ENCODE measurements around the gene ZNF525. TPM values are rescaled to one million over a fixed set of nuclear protein-coding genes. Genes with fewer than 3 reads are reported as not detected.
A peak's percentile ranks its signal among the peaks of the same experiment; 100 is the strongest.
"Not testable (repeated sequence)": the region's sequence is repeated elsewhere in the genome, so short reads cannot be mapped to it uniquely, and the experiment has no call there.

Gene ZNF525
- total and polyA plus RNA-seq, 7 donors = 0.18 to 2.1 (median 1.3) TPM

DNA sequence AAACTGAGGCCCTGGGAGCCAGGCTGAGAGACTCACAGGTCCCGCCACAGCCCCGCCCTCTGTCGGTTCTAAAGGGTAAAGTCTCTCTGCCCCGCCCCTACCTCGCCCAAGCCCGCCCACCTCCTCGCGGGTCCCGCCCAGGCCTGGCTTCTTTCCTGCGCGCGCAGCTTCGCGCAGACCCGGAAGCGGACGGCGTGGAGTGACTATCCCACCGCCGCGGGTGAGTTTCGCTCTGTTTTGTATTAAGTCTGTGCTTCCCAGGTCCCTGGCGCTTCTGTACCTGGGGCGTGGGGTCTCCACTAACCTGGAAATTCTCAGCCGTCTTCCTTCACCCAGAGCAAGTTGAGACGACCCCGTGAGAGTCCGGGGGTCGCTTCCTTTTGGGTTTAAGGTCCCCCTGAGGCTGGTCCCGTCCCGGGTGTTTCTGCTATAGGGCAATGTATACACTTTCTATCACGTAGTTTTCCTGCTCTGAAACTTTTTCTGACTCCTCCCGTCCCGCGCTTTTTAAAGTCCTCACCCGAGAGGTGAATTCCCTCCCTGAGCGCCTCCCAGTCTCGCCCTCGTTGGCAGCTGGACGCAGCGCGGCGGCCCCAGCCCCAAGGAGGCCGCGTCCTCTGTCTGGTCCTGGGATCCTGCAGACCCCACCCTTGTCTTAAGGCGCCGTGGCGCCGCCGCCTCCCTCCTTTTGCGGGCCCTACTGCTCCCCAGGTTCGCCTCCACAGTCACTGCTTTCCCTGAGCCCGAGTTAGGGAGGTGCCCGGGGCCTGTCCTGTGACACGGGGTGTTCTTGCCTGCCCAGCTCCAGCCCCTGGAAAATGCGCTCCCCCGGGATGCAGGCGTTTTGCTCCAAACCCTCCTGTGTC is 29.7 kb downstream of the ZNF525 start, which contains the start of gene ZNF765:
TSS of gene ZNF765 (plus strand) at position 176 of the 866 bp plus-strand sequence. CDS start 2,867 bp downstream, outside the sequence.
- DNase-seq (peak; percentile 94 to 96), ATAC-seq (peak; percentile 100)
- intact Hi-C loops (cut with DNase I) = loop anchor here in 1 of 2 donors (5.0 to 10.0 kb wide), 4 partner anchors 37 to 290 kb away; partner anchors contain the start of genes ZNF160, ZNF665, ZNF761 and ZNF813
- Histone ChIP-seq H3K27me3 (ENCODE audit: insufficient read depth in 3 of 3, low read length in 2 of 3) (no peaks in the 10 kb centered on the region), H3K9me3 (no peaks in the 10 kb centered on the region), H3K4me3 (peak within 1 kb of the TSS; percentile 87), H3K27ac (peak within 1 kb of the TSS; percentile 57), H3K4me1 (peaks cover 5% of the 10 kb centered on the region), H3K36me3 (ENCODE audit: insufficient read depth in 1 of 2, low read depth in 1 of 2) (peaks cover 0 to 26% of the 10 kb centered on the region in 2 donors)
- TF ChIP-seq, protein P1, sequence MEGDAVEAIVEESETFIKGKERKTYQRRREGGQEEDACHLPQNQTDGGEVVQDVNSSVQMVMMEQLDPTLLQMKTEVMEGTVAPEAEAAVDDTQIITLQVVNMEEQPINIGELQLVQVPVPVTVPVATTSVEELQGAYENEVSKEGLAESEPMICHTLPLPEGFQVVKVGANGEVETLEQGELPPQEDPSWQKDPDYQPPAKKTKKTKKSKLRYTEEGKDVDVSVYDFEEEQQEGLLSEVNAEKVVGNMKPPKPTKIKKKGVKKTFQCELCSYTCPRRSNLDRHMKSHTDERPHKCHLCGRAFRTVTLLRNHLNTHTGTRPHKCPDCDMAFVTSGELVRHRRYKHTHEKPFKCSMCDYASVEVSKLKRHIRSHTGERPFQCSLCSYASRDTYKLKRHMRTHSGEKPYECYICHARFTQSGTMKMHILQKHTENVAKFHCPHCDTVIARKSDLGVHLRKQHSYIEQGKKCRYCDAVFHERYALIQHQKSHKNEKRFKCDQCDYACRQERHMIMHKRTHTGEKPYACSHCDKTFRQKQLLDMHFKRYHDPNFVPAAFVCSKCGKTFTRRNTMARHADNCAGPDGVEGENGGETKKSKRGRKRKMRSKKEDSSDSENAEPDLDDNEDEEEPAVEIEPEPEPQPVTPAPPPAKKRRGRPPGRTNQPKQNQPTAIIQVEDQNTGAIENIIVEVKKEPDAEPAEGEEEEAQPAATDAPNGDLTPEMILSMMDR (IDR thresholded peaks at IDR 0.05) = peak; percentile 43
- 0% methylated on average over 54 to 58 of the region's 58 CpGs for WGBS, 3 donors

DNA sequence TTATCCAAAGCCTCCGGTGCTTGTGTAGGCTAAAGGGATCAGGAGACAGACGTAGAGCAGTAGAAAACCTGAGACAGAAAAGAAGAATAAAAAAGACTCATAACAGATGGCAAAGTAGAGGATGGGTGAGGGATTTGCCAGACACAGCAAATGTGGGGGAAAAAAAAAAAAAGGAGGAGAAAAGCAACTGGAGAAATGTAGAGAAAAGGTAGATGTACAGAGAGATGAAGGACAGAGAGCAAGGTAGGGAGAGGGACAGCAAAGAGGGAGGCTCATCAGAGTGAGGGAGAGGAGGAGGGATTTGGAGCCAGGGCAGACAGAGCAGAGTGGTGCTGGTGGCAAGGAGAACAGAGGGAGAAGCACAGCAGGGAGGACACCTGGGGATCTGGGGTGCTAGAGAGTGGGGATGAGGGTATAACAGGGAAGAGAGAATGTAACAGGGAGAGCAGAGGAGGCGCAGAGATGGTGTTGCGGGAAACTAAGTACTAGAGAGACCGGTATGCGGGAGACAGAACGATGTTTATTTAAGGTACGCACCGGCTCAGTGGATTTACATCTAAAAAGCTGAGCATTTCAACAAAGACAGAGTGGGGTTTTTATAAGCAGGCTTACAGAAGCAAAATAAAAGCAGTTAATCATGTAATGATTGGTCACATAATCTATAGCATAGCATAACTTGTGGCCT is 30.5 kb downstream of the ZNF525 start:
- Histone ChIP-seq H3K4me3 (peak overlapping the region; percentile 87), H3K36me3 (ENCODE audit: insufficient read depth in 1 of 2, low read depth in 1 of 2) (peaks cover 0 to 33% of the 10 kb centered on the region in 2 donors)
- H3K9me3 ChIP-seq; DNase-seq; ATAC-seq; H3K27ac ChIP-seq; H3K27me3 ChIP-seq (ENCODE audit: insufficient read depth in 3 of 3, low read length in 2 of 3); H3K4me1 ChIP-seq: not testable (repeated sequence)
- intact Hi-C loops (cut with DNase I) = loop anchor here in 1 of 2 donors (10.0 kb wide), 3 partner anchors 69 to 291 kb away; partner anchors contain the start of genes ZNF160, ZNF665 and ZNF813
- 18 to 19% (median 19%) methylated on average over 9 of the region's 9 CpGs for whole genome bisulfite sequencing, 3 donors

DNA sequence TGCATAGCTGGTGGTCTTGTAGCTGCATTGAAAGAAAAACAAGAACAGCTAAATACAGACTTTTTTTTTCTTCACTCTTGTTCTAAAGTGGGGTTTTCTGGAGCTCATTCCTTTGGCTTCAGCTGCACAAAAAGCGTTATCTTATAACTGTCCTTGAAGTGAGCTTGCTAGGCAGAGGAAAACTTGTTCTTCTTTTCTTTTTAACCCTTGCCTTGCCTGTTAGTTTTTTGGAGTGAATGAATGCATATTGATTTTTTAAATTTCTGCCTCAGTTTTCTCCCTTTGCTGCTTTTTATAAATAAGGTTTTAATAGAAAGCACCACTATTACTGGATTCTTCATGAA is 31.0 kb downstream of the ZNF525 start:
- intact Hi-C loops (cut with DNase I) = loop anchor here in 1 of 2 donors (10.0 kb wide), 3 partner anchors 68 to 292 kb away; partner anchors contain the start of genes ZNF160, ZNF665 and ZNF813
- Histone ChIP-seq H3K4me1 (peaks cover 5% of the 10 kb centered on the region), H3K27me3 (ENCODE audit: insufficient read depth in 3 of 3, low read length in 2 of 3) (no peaks in the 10 kb centered on the region), H3K9me3 (no peaks in the 10 kb centered on the region), H3K36me3 (ENCODE audit: insufficient read depth in 1 of 2, low read depth in 1 of 2) (peaks cover 0 to 34% of the 10 kb centered on the region in 2 donors), H3K4me3 (no peak overlapping the region), H3K27ac (no peak overlapping the region)
- DNase-seq = no peak
- WGBS, 3 donors = 12 to 22% (median 20%) methylated on average over 1 of the region's 1 CpG
- no peak for ATAC-seq
- TF ChIP-seq, protein P1 (IDR thresholded peaks at IDR 0.05) = no peak

GRCh38 chr19:53397918-53398317 is 32.4 kb downstream of the ZNF525 start:
- not testable (repeated sequence) for DNase-seq; H3K4me3 ChIP-seq; H3K9me3 ChIP-seq; H3K27ac ChIP-seq; H3K4me1 ChIP-seq; ATAC-seq; H3K27me3 ChIP-seq (ENCODE audit: insufficient read depth in 3 of 3, low read length in 2 of 3)
- intact Hi-C loops (cut with DNase I) = loop anchor here in 1 of 2 donors (10.0 kb wide), 3 partner anchors 67 to 293 kb away; partner anchors contain the start of genes ZNF160, ZNF665 and ZNF813
- H3K36me3 ChIP-seq (ENCODE audit: insufficient read depth in 1 of 2, low read depth in 1 of 2) = peaks cover 3 to 43% of the 10 kb centered on the region in 2 donors
- WGBS, 3 donors = 92 to 100% (median 93%) methylated on average over 1 of the region's 1 CpG

- H3K9me3 ChIP-seq = peaks cover 68% of the 10 kb centered on the region
- WGBS, 3 donors = 90 to 93% (median 92%) methylated on average over 7 of the region's 7 CpGs
- intact Hi-C loops (cut with DNase I) = no loop called here
These were observed 44.1 kb downstream of the ZNF525 start for GRCh38 chr19:53409505-53410204.

GRCh38 chr19:53420520-53421315 is 55.2 kb downstream of the ZNF525 start:
- not testable (repeated sequence) for ATAC-seq; DNase-seq; H3K9me3 ChIP-seq; H3K36me3 ChIP-seq (ENCODE audit: insufficient read depth in 1 of 2, low read depth in 1 of 2); H3K4me3 ChIP-seq; H3K27ac ChIP-seq; H3K4me1 ChIP-seq; H3K27me3 ChIP-seq (ENCODE audit: insufficient read depth in 3 of 3, low read length in 2 of 3)
- intact Hi-C loops (cut with DNase I) = loop anchor here in 1 of 2 donors (5.0 kb wide), 1 partner anchor 327 kb away; no protein-coding TSS in a partner anchor
- 68 to 76% (median 70%) methylated on average over 11 of the region's 11 CpGs for WGBS, 3 donors

More at GRCh38 chr19:53409505-53410204, 44.1 kb downstream of the ZNF525 start:
- no peak overlapping the region for H3K27ac ChIP-seq
- H3K4me3 ChIP-seq = no peak overlapping the region
- H3K36me3 ChIP-seq (ENCODE audit: insufficient read depth in 1 of 2, low read depth in 1 of 2) = peaks cover 11 to 32% of the 10 kb centered on the region in 2 donors
- H3K27me3 ChIP-seq (ENCODE audit: insufficient read depth in 3 of 3, low read length in 2 of 3) = no peaks in the 10 kb centered on the region
- TF ChIP-seq, protein P1 (IDR thresholded peaks at IDR 0.05) = no peak
- DNase-seq = no peak
- H3K4me1 ChIP-seq = no peaks in the 10 kb centered on the region
- no peak for ATAC-seq

Measured in psoas muscle (tissue), 8 donors.